GM21447 (cell line): Measurements from ENCODE around the gene TMED5.
"Not testable (repeated sequence)": the region's sequence is repeated elsewhere in the genome, so short reads cannot be mapped to it uniquely, and the experiment has no call there.

Experiments used
- ATAC-seq: cut with Tn5 transposase; IDR thresholded peaks from one replicate; pipeline ENCODE4 v1.9.1; 2021; ENCODE audit not compliant: unreplicated experiment

The TMED5 gene

GRCh38 chr1:93172778-93173177, 7.4 kb downstream of the TMED5 start:
- no peak for ATAC-seq

GRCh38 chr1:93171549-93172034, 8.6 kb downstream of the TMED5 start:
- ATAC-seq: no peak

- not testable (repeated sequence) for ATAC-seq
Measured at GRCh38 chr1:93170141-93170678, 10.0 kb downstream of the TMED5 start.

- no peak for ATAC-seq
Measured at GRCh38 chr1:93167006-93167405, 13.2 kb downstream of the TMED5 start.

- ATAC-seq: not testable (repeated sequence)
Measured at GRCh38 chr1:93165895-93166294, 14.3 kb downstream of the TMED5 start.

- ATAC-seq: no peak
Measured at GRCh38 chr1:93164816-93165215, 15.4 kb downstream of the TMED5 start.

GRCh38 chr1:93163314-93163713, 16.9 kb downstream of the TMED5 start:
- not testable (repeated sequence) for ATAC-seq

GRCh38 chr1:93159337-93159736, 20.9 kb downstream of the TMED5 start:
- ATAC-seq: no peak

- ATAC-seq: no peak
Measured at GRCh38 chr1:93155335-93155734, 24.9 kb downstream of the TMED5 start.

GRCh38 chr1:93154898-93155297, 25.3 kb downstream of the TMED5 start:
- ATAC-seq: no peak

- no peak for ATAC-seq
Measured at GRCh38 chr1:93152835-93153234, 27.4 kb downstream of the TMED5 start.

- no peak for ATAC-seq
Measured at GRCh38 chr1:93151474-93151873, 28.7 kb downstream of the TMED5 start.

- no peak for ATAC-seq
Measured at GRCh38 chr1:93150729-93151128, 29.5 kb downstream of the TMED5 start.

GRCh38 chr1:93148001-93148400, 32.2 kb downstream of the TMED5 start:
- ATAC-seq: no peak

GRCh38 chr1:93143769-93144168, 36.4 kb downstream of the TMED5 start:
- ATAC-seq: no peak

GRCh38 chr1:93143136-93143535, 37.1 kb downstream of the TMED5 start:
- no peak for ATAC-seq

- ATAC-seq: no peak
Measured at GRCh38 chr1:93142161-93142560, 38.1 kb downstream of the TMED5 start.

- no peak for ATAC-seq
Measured at GRCh38 chr1:93140106-93140505, 40.1 kb downstream of the TMED5 start.

- no peak for ATAC-seq
Measured at GRCh38 chr1:93137604-93138292, 42.5 kb downstream of the TMED5 start.

GRCh38 chr1:93136445-93136844, 43.8 kb downstream of the TMED5 start:
- ATAC-seq: no peak

GRCh38 chr1:93132638-93133037, 47.6 kb downstream of the TMED5 start:
- ATAC-seq: no peak

GRCh38 chr1:93129507-93130099, 50.6 kb downstream of the TMED5 start:
- no peak for ATAC-seq
